Peyer's patch (tissue), 4 donors: Measurements from ENCODE around the gene CAMSAP1. TPM values are rescaled to one million over a fixed set of nuclear protein-coding genes. Genes with fewer than 3 reads are reported as not detected.
A peak's percentile ranks its signal among the peaks of the same experiment; 100 is the strongest.

Experiments
- DNase-seq, 3 donors: peaks; one replicate each; pipeline ENCODE4 v3.0.0-alpha.2; 2017 to 2019
- H3K27ac ChIP-seq, 4 donors: fragments of 200-600 bp; sonication (generic); one replicate each; pipeline ENCODE4 v1.5.1; 2016 to 2019
- H3K27me3 ChIP-seq, 2 donors: fragments of 200-600 bp; sonication (generic); one replicate each; pipeline ENCODE4 v1.5.1; 2019
- H3K36me3 ChIP-seq, 3 donors: fragments of 200-600 bp; sonication (generic); one replicate each; pipeline ENCODE4 v1.5.1; 2016 to 2019
- H3K4me1 ChIP-seq, 4 donors: fragments of 200-600 bp; sonication (generic); one replicate each; pipeline ENCODE4 v1.5.1; 2016 to 2019
- H3K4me3 ChIP-seq, 4 donors: fragments of 200-600 bp; sonication (generic); 1 replicate in 3 of 4; 2 replicates in 1 of 4; pipeline ENCODE4 v1.5.1; 2016 to 2019; ENCODE audit warnings: mild to moderate bottlenecking in 1 of 4
- H3K9me3 ChIP-seq, 4 donors: fragments of 200-600 bp; sonication (generic); one replicate each; pipeline ENCODE4 v1.5.1; 2016 to 2019; ENCODE audit warnings: mild to moderate bottlenecking in 1 of 4
- CTCF ChIP-seq, 6 experiments: fragments of 450-650 bp in 4 of 6; fragments of 200-600 bp in 2 of 6; sonication (generic) in 1 of 6; IDR thresholded peaks; one replicate each; pipeline ENCODE4 v1.5.1; 2017 to 2019; ENCODE audit warnings: antibody characterized with exemption in 6 of 6, mild to moderate bottlenecking in 3 of 6, moderate library complexity in 1 of 6
- POLR2A ChIP-seq, 2 donors: fragments of 450-650 bp; IDR thresholded peaks; one replicate each; pipeline ENCODE4 v1.5.1; 2017; ENCODE audit warnings: antibody characterized with exemption in 2 of 2, mild to moderate bottlenecking in 2 of 2, moderate library complexity in 2 of 2
- total RNA-seq, 4 donors: library from RNA; depleted of rRNA; stranded (reverse); fragments of >200 nt; gene quantifications; one replicate each; pipeline ENCODE4 v1.1.0, GENCODE V29; 2016

CAMSAP1 gene
- total RNA-seq, 4 donors from 2014 or later = 21.0 to 30.5 (median 24.2) TPM

GRCh38 chr9:135791431-135792267, 115.7 kb downstream of the CAMSAP1 start:
- Histone ChIP-seq H3K9me3 (no peaks in the 10 kb centered on the region), H3K4me3 (no peak overlapping the region), H3K36me3 (no peaks in the 10 kb centered on the region), H3K27me3 (no peaks in the 10 kb centered on the region), H3K4me1 (no peaks in the 10 kb centered on the region), H3K27ac (no peak overlapping the region)
- no peak for TF ChIP-seq POLR2A (IDR thresholded peaks at IDR 0.05)
- TF ChIP-seq CTCF (IDR thresholded peaks at IDR 0.05) = no peak
- no peak for DNase-seq

DNA sequence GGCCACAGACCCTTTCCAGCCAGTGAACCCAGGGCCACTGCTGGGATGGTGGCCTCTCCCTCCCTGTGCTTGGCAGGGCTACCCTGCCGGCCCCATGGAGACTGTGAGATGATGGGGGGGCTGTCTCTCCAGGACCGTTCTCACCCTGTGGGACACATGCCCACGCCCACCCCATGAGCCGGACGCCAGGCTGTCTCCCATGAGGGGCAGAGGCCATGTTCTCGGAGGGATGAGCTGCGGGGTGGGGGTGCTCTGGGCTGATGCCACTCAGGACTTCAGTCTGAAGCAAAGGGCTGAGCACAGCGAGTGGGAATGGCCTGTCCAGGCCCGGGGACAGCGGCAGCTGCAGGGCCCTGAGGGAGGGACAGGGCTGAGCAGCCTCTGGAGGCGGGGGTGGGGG, 116.5 kb downstream of the CAMSAP1 start:
- no peaks in the 10 kb centered on the region for H3K36me3 ChIP-seq
- H3K27me3 ChIP-seq = no peaks in the 10 kb centered on the region
- H3K4me3 ChIP-seq = no peak overlapping the region
- H3K9me3 ChIP-seq = no peaks in the 10 kb centered on the region
- H3K27ac ChIP-seq = no peak overlapping the region
- H3K4me1 ChIP-seq = no peaks in the 10 kb centered on the region
- no peak for DNase-seq
- TF ChIP-seq POLR2A (IDR thresholded peaks at IDR 0.05) (no peak), CTCF (IDR thresholded peaks at IDR 0.05) (no peak)

DNA sequence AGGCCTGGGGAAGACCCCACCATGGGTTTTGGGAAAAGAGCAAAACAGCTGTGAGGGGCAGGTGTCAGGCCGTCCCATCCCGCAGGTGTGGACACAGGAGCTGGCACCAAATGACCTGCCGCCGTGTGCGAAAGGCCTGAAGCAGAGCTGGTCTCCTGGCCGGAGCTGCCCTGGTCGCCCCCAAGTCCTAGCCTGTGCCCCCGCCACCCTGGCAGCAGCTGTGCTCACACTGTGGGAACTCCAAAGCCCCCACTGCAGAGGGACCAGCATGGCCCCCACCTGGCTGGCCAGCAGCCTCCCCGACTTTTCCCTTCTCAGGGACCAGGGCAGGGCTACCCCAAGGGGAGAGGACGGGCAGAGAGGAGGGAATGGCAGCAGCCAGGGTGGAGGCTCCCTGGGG, 117.0 kb downstream of the CAMSAP1 start:
- Histone ChIP-seq H3K36me3 (no peaks in the 10 kb centered on the region), H3K27ac (no peak overlapping the region), H3K27me3 (no peaks in the 10 kb centered on the region), H3K4me1 (no peaks in the 10 kb centered on the region), H3K4me3 (no peak overlapping the region), H3K9me3 (no peaks in the 10 kb centered on the region)
- DNase-seq = no peak
- no peak for TF ChIP-seq CTCF (IDR thresholded peaks at IDR 0.05)
- no peak for TF ChIP-seq POLR2A (IDR thresholded peaks at IDR 0.05)

DNA sequence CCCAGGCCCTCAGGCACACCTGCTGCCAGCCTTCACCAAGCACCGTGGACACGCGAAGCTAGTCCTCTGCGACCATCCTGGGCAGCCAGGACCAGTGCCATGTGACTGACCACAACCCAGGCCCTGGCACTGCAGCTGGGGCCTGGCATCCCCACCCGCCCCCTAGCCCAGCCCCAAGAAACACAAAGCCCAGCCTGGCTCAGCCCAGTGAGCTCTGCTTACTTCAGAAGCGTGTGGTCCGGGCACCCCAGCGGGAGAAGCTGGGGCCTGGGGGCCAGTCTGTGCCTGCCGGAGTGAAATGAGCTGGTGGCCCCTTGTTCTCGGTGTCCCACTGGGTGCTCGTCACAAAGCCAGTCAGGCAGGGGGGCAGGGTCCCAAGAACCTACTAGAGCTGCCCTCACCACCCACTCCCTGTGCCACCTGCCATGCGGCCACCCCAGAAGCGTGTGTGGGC, 117.5 kb downstream of the CAMSAP1 start:
- DNase-seq = no peak
- Histone ChIP-seq H3K4me3 (no peak overlapping the region), H3K4me1 (no peaks in the 10 kb centered on the region), H3K36me3 (no peaks in the 10 kb centered on the region), H3K27me3 (no peaks in the 10 kb centered on the region), H3K9me3 (no peaks in the 10 kb centered on the region), H3K27ac (no peak overlapping the region)
- no peak for TF ChIP-seq POLR2A (IDR thresholded peaks at IDR 0.05)
- TF ChIP-seq CTCF (IDR thresholded peaks at IDR 0.05) = no peak

DNA sequence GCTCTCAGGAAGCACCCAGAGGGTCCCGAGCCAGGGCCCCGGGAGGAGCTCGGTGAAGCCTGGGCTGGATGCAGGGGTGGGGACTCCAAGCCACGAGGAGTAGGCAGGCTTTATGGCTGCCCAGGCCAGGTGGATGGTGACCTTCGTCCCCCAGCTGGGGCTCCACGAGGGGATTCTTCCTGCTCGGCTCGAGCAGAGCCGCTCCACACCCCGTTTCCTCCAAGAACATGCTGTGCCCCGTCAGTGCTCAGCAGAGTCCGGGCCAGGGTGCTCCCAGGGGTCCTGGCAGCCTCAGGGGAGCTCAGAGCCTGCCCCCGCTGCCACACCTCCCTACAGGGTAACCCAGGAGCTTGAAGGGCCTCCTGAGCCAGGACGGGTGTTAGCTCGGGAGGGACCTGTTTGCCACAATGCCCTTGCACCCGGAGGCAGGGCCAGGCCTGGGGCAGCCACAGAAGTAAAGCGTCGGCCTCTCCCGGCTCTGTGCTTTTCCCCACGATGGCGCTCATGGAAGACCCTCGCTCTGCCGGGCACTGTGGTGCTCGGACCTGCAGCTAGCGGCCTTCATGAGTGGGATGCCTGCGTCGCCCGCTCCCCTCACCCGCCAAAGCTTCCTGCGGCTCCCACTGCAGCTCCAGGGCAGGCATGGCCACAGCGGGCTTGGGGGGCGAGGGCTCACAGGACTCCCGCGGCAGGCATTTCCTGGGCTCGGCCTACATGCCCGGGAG, 118.6 kb downstream of the CAMSAP1 start:
- H3K36me3 ChIP-seq = no peaks in the 10 kb centered on the region
- DNase-seq = peak in 1 of 3 donors; percentile 49
- no peak overlapping the region for H3K4me3 ChIP-seq
- no peaks in the 10 kb centered on the region for H3K27me3 ChIP-seq
- H3K9me3 ChIP-seq = no peaks in the 10 kb centered on the region
- H3K27ac ChIP-seq = no peak overlapping the region
- TF ChIP-seq POLR2A (IDR thresholded peaks at IDR 0.05) = no peak
- no peak for TF ChIP-seq CTCF (IDR thresholded peaks at IDR 0.05)
- no peaks in the 10 kb centered on the region for H3K4me1 ChIP-seq
